Effector memory CD4-positive, alpha-beta T cell (primary cell): Measurements from ENCODE around the gene SDK2.

Experiments
- DNase-seq, 3 donors: peaks; one replicate each; pipeline ENCODE4 v3.0.0-alpha.2; 2020
- H3K27ac ChIP-seq: 2 replicates; pipeline ENCODE4 v1.7.0; 2013; ENCODE audit warnings: mild to moderate bottlenecking, low read length, moderate library complexity; ENCODE audit not compliant: insufficient read depth, poor library complexity, severe bottlenecking
- H3K27me3 ChIP-seq: replicated peaks from 2 replicates; pipeline ENCODE4 v1.7.0; 2013; ENCODE audit warnings: mild to moderate bottlenecking, low read length; ENCODE audit not compliant: insufficient read depth, control insufficient read depth, poor library complexity, severe bottlenecking
- H3K36me3 ChIP-seq: 2 replicates; pipeline ENCODE4 v1.7.0; 2013; ENCODE audit warnings: mild to moderate bottlenecking, low read length, moderate library complexity; ENCODE audit not compliant: control insufficient read depth, insufficient read depth
- H3K4me1 ChIP-seq: 2 replicates; pipeline ENCODE4 v1.7.0; 2013; ENCODE audit warnings: low read length, mild to moderate bottlenecking; ENCODE audit not compliant: control insufficient read depth, insufficient read depth, poor library complexity, severe bottlenecking
- H3K4me3 ChIP-seq: 2 replicates; pipeline ENCODE4 v1.7.0; 2013; ENCODE audit warnings: low read length, low read depth, mild to moderate bottlenecking; ENCODE audit not compliant: insufficient read depth, poor library complexity, severe bottlenecking
- H3K9me3 ChIP-seq: 2 replicates; pipeline ENCODE4 v1.7.0; 2013; ENCODE audit warnings: mild to moderate bottlenecking, low read length, moderate library complexity; ENCODE audit not compliant: control insufficient read depth

Gene SDK2

DNA sequence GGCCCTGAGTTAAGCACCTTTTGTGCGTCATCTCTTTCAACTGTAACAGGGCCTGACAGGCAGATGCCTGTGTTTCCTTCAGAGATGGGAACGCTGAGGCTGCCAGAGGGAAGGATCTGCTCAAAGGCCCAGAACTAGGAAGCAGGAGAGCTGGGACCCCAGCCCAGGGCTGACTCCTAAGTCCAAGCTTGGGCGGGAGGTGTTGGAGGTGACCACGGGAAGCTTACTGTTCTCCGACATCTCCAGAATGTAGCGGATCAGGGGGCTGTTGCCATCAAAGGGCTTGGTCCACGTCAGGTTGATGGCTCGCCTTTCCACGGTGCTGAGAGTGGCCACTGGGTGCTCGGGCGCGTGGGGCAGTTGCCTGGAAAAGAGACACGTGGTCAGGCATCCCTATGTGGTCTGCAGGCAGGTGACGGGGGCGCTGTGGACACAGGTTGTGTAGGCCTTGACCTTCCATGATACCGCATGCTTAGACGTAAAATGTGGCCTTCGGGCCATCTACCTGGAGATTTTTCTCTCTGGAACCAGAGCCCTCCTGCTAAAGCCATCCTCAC lies 221.0 kb downstream of the SDK2 start:
- no peaks in the 10 kb centered on the region for H3K4me1 ChIP-seq
- no peaks in the 10 kb centered on the region for H3K27me3 ChIP-seq
- H3K36me3 ChIP-seq = no peaks in the 10 kb centered on the region
- no peaks in the 10 kb centered on the region for H3K9me3 ChIP-seq
- H3K27ac ChIP-seq = no peak overlapping the region
- H3K4me3 ChIP-seq = no peak overlapping the region
- no peak for DNase-seq

DNA sequence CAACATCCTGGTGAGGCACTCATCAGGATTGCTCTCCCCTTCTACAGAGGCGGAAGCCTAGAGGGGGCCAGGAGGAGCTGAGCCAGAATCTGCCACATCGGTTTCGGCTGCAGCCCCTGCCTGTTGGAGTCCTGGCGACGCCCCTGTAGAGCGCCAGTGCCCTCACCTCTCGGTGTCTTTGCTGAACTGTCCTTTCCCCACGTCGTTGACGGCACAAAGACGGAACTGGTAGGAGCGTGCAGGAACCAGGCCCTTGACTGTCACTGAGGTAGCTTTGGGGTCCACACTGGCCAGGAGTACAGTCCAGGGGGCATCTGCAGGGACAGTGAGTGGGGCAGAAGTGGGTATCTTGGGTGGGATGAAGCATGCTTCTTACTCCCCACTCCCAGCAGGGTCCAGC lies 222.1 kb downstream of the SDK2 start:
- Histone ChIP-seq H3K36me3 (no peaks in the 10 kb centered on the region), H3K27me3 (no peaks in the 10 kb centered on the region), H3K4me3 (no peak overlapping the region), H3K27ac (no peak overlapping the region), H3K4me1 (no peaks in the 10 kb centered on the region), H3K9me3 (no peaks in the 10 kb centered on the region)
- no peak for DNase-seq

DNA sequence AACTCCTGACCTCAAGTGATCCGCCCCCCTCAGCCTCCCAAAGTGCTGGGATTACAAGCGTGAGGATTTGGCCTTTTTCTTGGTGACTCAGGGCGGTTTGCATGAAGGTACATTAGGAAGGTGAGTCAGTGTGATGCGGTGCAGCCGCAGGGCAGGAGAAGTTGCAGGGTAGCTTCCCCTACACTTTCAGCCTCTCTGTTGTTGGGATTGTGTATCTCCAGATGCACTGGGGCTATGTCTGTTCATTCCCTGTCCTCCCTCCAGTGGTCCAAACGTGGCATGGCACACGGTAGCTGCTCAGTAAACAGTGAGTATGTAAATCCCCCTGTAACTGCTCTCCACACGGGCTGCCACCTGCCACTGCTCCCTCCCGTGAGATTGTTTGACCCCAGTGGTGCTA lies 223.3 kb downstream of the SDK2 start:
- Histone ChIP-seq H3K27ac (no peak overlapping the region), H3K9me3 (no peaks in the 10 kb centered on the region), H3K4me1 (no peaks in the 10 kb centered on the region), H3K36me3 (no peaks in the 10 kb centered on the region), H3K27me3 (no peaks in the 10 kb centered on the region), H3K4me3 (no peak overlapping the region)
- no peak for DNase-seq

DNA sequence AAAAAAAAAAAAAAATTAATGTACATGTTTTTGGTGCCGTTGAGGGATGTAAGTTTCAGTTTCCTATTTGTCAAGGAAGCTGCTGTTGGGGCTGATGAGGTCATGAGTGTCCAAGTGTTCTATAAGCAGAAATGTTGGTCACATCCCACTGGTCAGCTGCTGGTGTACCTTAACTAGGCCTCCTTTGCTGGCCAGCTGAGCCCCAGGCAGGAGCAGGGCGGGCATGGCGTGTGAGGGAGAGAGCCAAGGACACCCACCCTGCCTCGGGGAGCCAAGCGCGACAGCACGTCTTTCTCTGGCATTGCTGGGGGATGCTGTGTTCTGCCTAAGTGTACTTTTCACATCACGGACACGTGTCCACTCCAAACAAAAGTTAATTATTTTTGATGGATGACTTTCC lies 224.4 kb downstream of the SDK2 start:
- DNase-seq = no peak
- no peak overlapping the region for H3K4me3 ChIP-seq
- no peaks in the 10 kb centered on the region for H3K36me3 ChIP-seq
- H3K9me3 ChIP-seq = no peaks in the 10 kb centered on the region
- no peaks in the 10 kb centered on the region for H3K4me1 ChIP-seq
- H3K27me3 ChIP-seq = no peaks in the 10 kb centered on the region
- no peak overlapping the region for H3K27ac ChIP-seq

DNA sequence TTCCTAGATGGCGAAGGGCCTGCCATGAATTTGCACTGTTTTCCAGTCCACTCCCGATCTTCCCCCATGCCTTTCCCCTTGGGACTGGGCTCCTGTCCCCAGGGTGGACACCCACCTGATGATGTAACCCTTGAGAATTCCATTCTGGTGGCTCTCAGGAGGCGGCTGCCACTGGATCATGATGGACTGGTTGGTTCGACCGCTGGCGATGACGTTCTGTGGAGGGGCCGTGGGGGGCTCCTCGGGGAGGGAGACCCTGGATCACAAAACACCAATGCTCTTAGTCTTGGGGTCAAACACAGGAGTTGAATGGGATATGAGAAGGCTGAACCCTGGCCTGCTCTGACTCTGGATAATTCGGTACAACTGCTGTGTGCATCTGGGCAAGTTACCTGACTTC lies 225.2 kb downstream of the SDK2 start:
- Histone ChIP-seq H3K27ac (no peak overlapping the region), H3K4me1 (no peaks in the 10 kb centered on the region), H3K4me3 (no peak overlapping the region), H3K9me3 (no peaks in the 10 kb centered on the region), H3K27me3 (no peaks in the 10 kb centered on the region), H3K36me3 (no peaks in the 10 kb centered on the region)
- no peak for DNase-seq

DNA sequence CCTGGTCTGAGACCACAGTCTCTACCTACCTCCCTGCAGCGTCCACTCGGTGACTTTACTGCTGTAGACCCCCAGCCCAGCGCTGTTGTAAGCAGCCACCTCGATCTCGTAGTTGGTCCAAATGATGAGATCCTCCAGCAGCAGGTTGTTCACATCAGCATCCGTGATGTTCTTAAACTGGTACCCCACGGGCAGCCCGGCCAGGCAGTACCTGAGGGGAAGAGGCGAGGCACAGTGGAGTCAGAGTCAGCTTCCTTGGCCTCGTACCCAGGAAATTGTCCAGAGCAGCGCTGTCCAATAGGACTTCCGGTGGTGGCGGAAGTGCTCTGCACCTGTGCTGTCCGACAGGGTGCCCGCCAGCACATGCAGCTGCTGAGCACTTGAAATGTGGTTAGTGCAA lies 228.5 kb downstream of the SDK2 start:
- no peak for DNase-seq
- H3K27me3 ChIP-seq = no peaks in the 10 kb centered on the region
- H3K4me3 ChIP-seq = no peak overlapping the region
- no peaks in the 10 kb centered on the region for H3K4me1 ChIP-seq
- no peaks in the 10 kb centered on the region for H3K36me3 ChIP-seq
- H3K27ac ChIP-seq = no peak overlapping the region
- H3K9me3 ChIP-seq = no peaks in the 10 kb centered on the region

DNA sequence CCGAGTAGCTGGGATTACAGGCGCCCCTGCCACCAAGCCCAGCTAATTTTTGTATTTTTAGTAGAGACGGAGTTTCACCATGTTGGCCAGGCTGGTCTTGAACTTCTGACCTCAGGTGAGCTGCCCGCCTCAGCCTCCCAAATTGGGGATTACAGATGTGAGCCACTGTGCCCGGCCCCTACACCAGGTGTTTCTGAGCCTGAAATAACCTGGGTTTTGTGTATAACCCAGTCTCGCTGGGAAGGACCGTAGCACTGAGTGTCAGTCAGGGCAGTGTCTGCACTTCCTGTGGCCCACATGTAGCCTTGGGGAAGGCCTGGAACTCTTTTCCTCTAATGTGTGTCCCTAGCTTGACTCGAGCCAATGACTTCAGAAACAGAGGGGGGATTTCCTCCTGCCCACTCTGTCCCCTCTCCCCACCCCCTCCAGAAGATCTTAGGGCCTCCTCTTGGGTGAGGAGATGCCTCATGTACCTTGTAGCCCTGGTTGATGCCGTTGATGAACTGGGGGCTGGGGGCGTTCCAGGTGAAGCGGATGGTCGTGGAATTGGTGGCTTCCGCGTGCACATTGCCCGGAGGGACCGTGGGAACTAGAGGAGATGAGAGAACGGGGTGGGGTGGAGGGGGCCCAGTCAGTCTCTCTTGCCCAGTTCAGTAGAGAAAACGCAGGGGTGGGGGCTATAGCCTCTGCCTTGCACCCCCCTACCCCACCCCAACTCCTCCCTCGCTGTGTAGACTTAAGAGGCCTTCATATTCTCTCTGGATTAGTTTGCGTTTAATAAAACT lies 229.9 kb downstream of the SDK2 start:
- Histone ChIP-seq H3K4me3 (no peak overlapping the region), H3K4me1 (no peaks in the 10 kb centered on the region), H3K36me3 (no peaks in the 10 kb centered on the region), H3K9me3 (no peaks in the 10 kb centered on the region), H3K27me3 (no peaks in the 10 kb centered on the region), H3K27ac (no peak overlapping the region)
- DNase-seq = no peak

DNA sequence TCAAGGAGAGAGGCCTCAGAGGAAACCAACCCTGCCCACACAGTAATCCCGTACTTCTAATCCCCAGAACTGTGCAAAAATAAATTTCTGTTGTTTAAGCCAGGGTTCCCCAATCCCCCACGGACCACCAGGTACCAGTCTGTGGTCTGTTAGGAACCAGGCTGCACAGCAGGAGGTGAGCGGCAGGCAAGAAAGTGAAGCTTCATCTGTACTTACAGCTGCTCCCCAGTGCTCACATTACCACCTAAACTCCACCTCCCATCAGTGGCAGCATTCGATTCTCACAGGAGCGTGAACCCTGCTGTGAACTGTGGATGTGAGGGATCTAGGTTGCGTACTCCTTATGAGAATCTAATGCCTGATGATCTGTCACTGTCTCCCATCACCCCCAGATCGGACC lies 231.3 kb downstream of the SDK2 start:
- Histone ChIP-seq H3K9me3 (no peaks in the 10 kb centered on the region), H3K36me3 (no peaks in the 10 kb centered on the region), H3K4me3 (no peak overlapping the region), H3K27ac (no peak overlapping the region), H3K4me1 (no peaks in the 10 kb centered on the region), H3K27me3 (no peaks in the 10 kb centered on the region)
- no peak for DNase-seq

DNA sequence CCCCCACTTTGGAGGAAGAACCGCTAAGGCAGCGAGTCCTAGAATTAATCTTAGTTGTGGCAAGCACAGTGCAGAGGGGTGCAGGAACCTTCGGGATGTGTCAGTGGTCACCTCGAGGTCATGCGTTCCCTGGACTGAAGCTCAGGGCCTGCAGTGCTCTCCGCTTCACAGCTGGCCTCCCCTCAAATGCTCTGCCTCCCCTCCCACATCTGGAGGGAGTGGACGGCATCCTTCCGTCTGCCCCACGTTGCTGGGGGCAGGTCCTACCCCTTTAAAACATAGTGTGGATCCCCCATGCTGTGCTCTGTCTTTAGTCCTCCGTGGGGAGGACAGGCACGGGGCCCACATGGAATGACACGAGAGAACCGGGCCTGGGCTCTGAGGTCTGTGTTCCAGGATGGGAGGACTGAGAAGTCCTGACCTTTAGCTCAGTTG lies 232.9 kb downstream of the SDK2 start:
- Histone ChIP-seq H3K4me1 (no peaks in the 10 kb centered on the region), H3K4me3 (no peak overlapping the region), H3K27ac (no peak overlapping the region), H3K27me3 (no peaks in the 10 kb centered on the region), H3K36me3 (no peaks in the 10 kb centered on the region), H3K9me3 (no peaks in the 10 kb centered on the region)
- no peak for DNase-seq

DNA sequence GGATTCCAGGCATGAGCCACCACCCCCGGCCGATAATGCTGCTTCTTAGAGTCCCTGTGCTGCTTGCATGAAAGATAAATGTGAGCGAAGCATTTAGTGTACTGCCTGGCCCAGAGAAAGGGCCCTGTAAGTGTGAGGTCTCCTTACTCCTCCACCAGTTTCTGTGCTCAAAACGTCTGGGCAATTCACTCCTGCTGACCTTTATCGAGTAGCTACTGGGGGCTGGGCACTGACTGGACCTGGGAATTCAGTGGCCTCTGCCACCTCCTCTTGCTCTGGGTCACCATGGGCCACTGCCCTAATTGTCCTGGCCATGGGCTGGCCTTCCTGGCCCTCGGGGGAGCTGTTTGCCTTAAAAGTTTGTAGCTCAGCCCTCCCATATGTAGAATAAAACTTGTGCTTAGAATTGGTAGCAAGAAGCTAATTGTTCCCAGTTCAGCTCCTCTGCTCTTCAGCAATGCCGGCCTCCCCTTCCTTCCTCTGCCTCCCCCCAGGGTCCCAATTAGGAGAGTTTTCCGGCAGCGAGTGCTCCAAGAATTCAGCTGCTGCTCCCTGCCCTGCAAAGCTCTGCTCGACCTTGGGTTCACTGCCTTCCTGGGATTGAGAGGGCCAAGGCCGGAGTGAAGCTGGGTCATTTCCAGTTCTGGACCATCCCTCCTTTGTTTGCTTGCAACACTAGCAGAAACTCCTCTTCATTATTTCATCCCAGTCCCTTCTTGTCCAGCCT lies 233.5 kb downstream of the SDK2 start:
- H3K27me3 ChIP-seq = no peaks in the 10 kb centered on the region
- no peaks in the 10 kb centered on the region for H3K9me3 ChIP-seq
- no peak overlapping the region for H3K4me3 ChIP-seq
- no peaks in the 10 kb centered on the region for H3K4me1 ChIP-seq
- DNase-seq = no peak
- H3K27ac ChIP-seq = no peak overlapping the region
- H3K36me3 ChIP-seq = no peaks in the 10 kb centered on the region
